Measurements from ENCODE around the gene DMWD.
"Not testable (repeated sequence)": the region's sequence is repeated elsewhere in the genome, so short reads cannot be mapped to it uniquely, and the experiment has no call there.

The DMWD gene

GRCh38 chr19:45767881-45768654 lies 24.6 kb downstream of the DMWD start:
- no peak for DNase-seq

GRCh38 chr19:45767410-45767880 lies 25.2 kb downstream of the DMWD start:
- DNase-seq = no peak

GRCh38 chr19:45766869-45767346 lies 25.7 kb downstream of the DMWD start:
- DNase-seq = no peak

- no peak for DNase-seq
Observed at GRCh38 chr19:45766296-45766868, 26.3 kb downstream of the DMWD start.

GRCh38 chr19:45765702-45766295 lies 26.8 kb downstream of the DMWD start:
- DNase-seq = no peak

- DNase-seq = no peak
Observed at GRCh38 chr19:45764945-45765701, 27.5 kb downstream of the DMWD start.

GRCh38 chr19:45764475-45764874 lies 28.2 kb downstream of the DMWD start:
- DNase-seq = no peak

GRCh38 chr19:45763691-45764294 lies 28.9 kb downstream of the DMWD start:
- no peak for DNase-seq

- no peak for DNase-seq
Observed at GRCh38 chr19:45762870-45763631, 29.6 kb downstream of the DMWD start.

- no peak for DNase-seq
Observed at GRCh38 chr19:45761714-45762113, 30.9 kb downstream of the DMWD start.

GRCh38 chr19:45758921-45759320 lies 33.7 kb downstream of the DMWD start:
- no peak for DNase-seq

- no peak for DNase-seq
Observed at GRCh38 chr19:45757695-45758094, 35.0 kb downstream of the DMWD start.

- no peak for DNase-seq
Observed at GRCh38 chr19:45754323-45754722, 38.3 kb downstream of the DMWD start.

- DNase-seq = no peak
Observed at GRCh38 chr19:45753548-45753947, 39.1 kb downstream of the DMWD start.

- DNase-seq = no peak
Observed at GRCh38 chr19:45752639-45753038, 40.0 kb downstream of the DMWD start.

- DNase-seq = not testable (repeated sequence)
Observed at GRCh38 chr19:45751483-45751882, 41.2 kb downstream of the DMWD start.

GRCh38 chr19:45747513-45747912 lies 45.1 kb downstream of the DMWD start:
- DNase-seq = no peak

GRCh38 chr19:45746866-45747265 lies 45.8 kb downstream of the DMWD start:
- DNase-seq = no peak

GRCh38 chr19:45745606-45746005 lies 47.0 kb downstream of the DMWD start:
- no peak for DNase-seq

GRCh38 chr19:45742969-45743368 lies 49.7 kb downstream of the DMWD start:
- DNase-seq = no peak

GRCh38 chr19:45739498-45740439 lies 52.9 kb downstream of the DMWD start:
- no peak for DNase-seq
